Rectal smooth muscle tissue (tissue), 1 donor: Measurements from ENCODE around the gene RP2.

Experiments used
- H3K27ac ChIP-seq: one replicate; pipeline ENCODE4 v1.7.0; 2013; ENCODE audit warnings: low read depth, low read length, inconsistent platforms
- H3K27me3 ChIP-seq: one replicate; pipeline ENCODE4 v1.7.0; 2013; ENCODE audit warnings: low read length; ENCODE audit not compliant: control insufficient read depth, insufficient read depth
- H3K36me3 ChIP-seq: one replicate; pipeline ENCODE4 v1.7.0; 2013; ENCODE audit warnings: low read length; ENCODE audit not compliant: control insufficient read depth, insufficient read depth
- H3K4me1 ChIP-seq: one replicate; pipeline ENCODE4 v1.7.0; 2013; ENCODE audit warnings: low read length; ENCODE audit not compliant: control insufficient read depth, insufficient read depth
- H3K4me3 ChIP-seq: one replicate; pipeline ENCODE4 v1.7.0; 2013; ENCODE audit warnings: low read length
- H3K9ac ChIP-seq: one replicate; pipeline ENCODE4 v1.7.0; 2013; ENCODE audit warnings: low read length

RP2 gene

DNA sequence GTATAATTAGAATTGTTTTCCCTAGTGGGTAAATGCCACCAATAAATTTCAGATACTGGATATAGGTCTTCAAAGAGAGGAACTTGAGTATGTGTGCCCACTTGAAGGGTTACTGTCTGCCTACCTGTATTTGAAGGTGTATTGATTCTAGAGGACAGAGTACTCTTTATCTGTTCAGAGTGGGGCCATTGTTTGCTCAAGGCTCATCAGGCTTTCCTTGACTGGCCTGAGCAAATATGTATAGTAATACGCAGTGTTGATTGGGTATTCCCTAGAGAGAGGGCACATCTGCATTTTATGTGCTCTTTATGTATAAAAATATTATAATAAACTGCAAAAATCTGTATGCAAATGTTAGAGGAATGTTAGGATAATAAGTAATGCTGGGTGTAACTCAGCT is 23.7 kb downstream of the RP2 start:
- H3K27ac ChIP-seq = no peak overlapping the region
- H3K4me1 ChIP-seq = no peaks in the 10 kb centered on the region
- no peaks in the 10 kb centered on the region for H3K27me3 ChIP-seq
- H3K4me3 ChIP-seq = no peak overlapping the region
- H3K9ac ChIP-seq = no peak overlapping the region
- H3K36me3 ChIP-seq = no peaks in the 10 kb centered on the region

GRCh38 chrX:46863072-46863471 is 26.2 kb downstream of the RP2 start:
- H3K4me3 ChIP-seq = no peak overlapping the region
- no peaks in the 10 kb centered on the region for H3K4me1 ChIP-seq
- H3K27ac ChIP-seq = no peak overlapping the region
- H3K36me3 ChIP-seq = no peaks in the 10 kb centered on the region
- no peak overlapping the region for H3K9ac ChIP-seq
- H3K27me3 ChIP-seq = no peaks in the 10 kb centered on the region

DNA sequence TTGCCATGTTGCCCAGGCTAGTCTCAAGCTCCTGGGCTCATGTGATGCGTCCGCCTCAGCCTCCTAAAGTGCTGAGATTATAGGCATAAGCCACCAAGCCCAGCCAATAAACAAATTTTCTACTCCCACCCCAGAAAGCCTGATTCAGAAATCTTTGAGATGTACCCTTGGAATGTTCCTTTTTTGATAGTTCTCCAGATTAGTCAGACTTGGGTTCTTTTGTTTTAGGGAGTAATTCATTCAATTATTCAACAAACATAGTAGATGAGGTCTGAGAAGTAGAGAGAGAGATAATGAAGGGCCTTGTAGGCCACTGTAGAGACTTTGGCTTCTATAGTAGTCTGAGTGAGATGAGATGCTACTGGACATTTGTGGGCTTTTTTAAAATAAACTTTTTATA is 27.8 kb downstream of the RP2 start:
- no peak overlapping the region for H3K9ac ChIP-seq
- H3K36me3 ChIP-seq = no peaks in the 10 kb centered on the region
- H3K27me3 ChIP-seq = no peaks in the 10 kb centered on the region
- no peaks in the 10 kb centered on the region for H3K4me1 ChIP-seq
- no peak overlapping the region for H3K4me3 ChIP-seq
- H3K27ac ChIP-seq = no peak overlapping the region

- H3K4me3 ChIP-seq = no peak overlapping the region
- H3K9ac ChIP-seq = no peak overlapping the region
- no peaks in the 10 kb centered on the region for H3K36me3 ChIP-seq
- no peak overlapping the region for H3K27ac ChIP-seq
- no peaks in the 10 kb centered on the region for H3K4me1 ChIP-seq
- H3K27me3 ChIP-seq = no peaks in the 10 kb centered on the region
Measured at GRCh38 chrX:46865281-46865680, 28.4 kb downstream of the RP2 start.

GRCh38 chrX:46866726-46867125 is 29.9 kb downstream of the RP2 start:
- Histone ChIP-seq H3K27me3 (no peaks in the 10 kb centered on the region), H3K4me1 (no peaks in the 10 kb centered on the region), H3K27ac (no peak overlapping the region), H3K4me3 (no peak overlapping the region), H3K36me3 (no peaks in the 10 kb centered on the region), H3K9ac (no peak overlapping the region)

- Histone ChIP-seq H3K27me3 (no peaks in the 10 kb centered on the region), H3K27ac (no peak overlapping the region), H3K4me3 (no peak overlapping the region), H3K4me1 (no peaks in the 10 kb centered on the region), H3K36me3 (no peaks in the 10 kb centered on the region), H3K9ac (no peak overlapping the region)
Measured at GRCh38 chrX:46873746-46874145, 36.9 kb downstream of the RP2 start.

DNA sequence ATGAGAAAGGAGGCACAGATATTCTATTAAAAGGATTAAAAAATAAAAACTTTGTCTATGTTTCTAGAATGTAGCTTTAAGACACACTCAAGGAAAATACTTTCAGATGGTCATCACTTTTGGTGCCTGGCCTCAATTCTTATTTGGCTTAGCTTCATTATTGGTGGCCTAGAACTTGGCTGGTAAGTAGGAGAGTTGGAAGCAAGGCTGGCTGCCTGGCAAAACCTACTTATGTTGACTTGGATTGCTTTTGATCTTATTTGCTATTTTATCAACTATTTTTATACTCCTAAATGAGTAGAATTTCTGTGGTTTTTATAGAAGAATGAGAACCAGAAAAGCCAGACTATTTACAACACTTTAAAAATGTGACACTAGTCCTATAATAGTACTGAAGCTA is 40.1 kb downstream of the RP2 start:
- H3K4me3 ChIP-seq = no peak overlapping the region
- H3K9ac ChIP-seq = no peak overlapping the region
- no peaks in the 10 kb centered on the region for H3K36me3 ChIP-seq
- H3K27ac ChIP-seq = no peak overlapping the region
- no peaks in the 10 kb centered on the region for H3K4me1 ChIP-seq
- H3K27me3 ChIP-seq = no peaks in the 10 kb centered on the region

GRCh38 chrX:46882266-46882665 is 45.4 kb downstream of the RP2 start:
- Histone ChIP-seq H3K4me1 (no peaks in the 10 kb centered on the region), H3K36me3 (no peaks in the 10 kb centered on the region), H3K9ac (no peak overlapping the region), H3K27ac (no peak overlapping the region), H3K4me3 (no peak overlapping the region), H3K27me3 (no peaks in the 10 kb centered on the region)

GRCh38 chrX:46884799-46885198 is 48.0 kb downstream of the RP2 start:
- Histone ChIP-seq H3K4me1 (no peaks in the 10 kb centered on the region), H3K27me3 (no peaks in the 10 kb centered on the region), H3K36me3 (no peaks in the 10 kb centered on the region), H3K9ac (no peak overlapping the region), H3K27ac (no peak overlapping the region), H3K4me3 (no peak overlapping the region)

GRCh38 chrX:46898207-46898606 is 61.4 kb downstream of the RP2 start:
- no peaks in the 10 kb centered on the region for H3K4me1 ChIP-seq
- no peak overlapping the region for H3K9ac ChIP-seq
- H3K27ac ChIP-seq = no peak overlapping the region
- H3K27me3 ChIP-seq = no peaks in the 10 kb centered on the region
- no peaks in the 10 kb centered on the region for H3K36me3 ChIP-seq
- H3K4me3 ChIP-seq = no peak overlapping the region

GRCh38 chrX:46903458-46904242 is 66.8 kb downstream of the RP2 start:
- Histone ChIP-seq H3K4me3 (peak overlapping the region; percentile 56), H3K36me3 (no peaks in the 10 kb centered on the region), H3K4me1 (no peaks in the 10 kb centered on the region), H3K9ac (no peak overlapping the region), H3K27ac (no peak overlapping the region), H3K27me3 (no peaks in the 10 kb centered on the region)

GRCh38 chrX:46904626-46905025 is 67.8 kb downstream of the RP2 start:
- Histone ChIP-seq H3K4me3 (no peak overlapping the region), H3K27ac (no peak overlapping the region), H3K9ac (no peak overlapping the region), H3K36me3 (no peaks in the 10 kb centered on the region), H3K4me1 (no peaks in the 10 kb centered on the region), H3K27me3 (no peaks in the 10 kb centered on the region)

DNA sequence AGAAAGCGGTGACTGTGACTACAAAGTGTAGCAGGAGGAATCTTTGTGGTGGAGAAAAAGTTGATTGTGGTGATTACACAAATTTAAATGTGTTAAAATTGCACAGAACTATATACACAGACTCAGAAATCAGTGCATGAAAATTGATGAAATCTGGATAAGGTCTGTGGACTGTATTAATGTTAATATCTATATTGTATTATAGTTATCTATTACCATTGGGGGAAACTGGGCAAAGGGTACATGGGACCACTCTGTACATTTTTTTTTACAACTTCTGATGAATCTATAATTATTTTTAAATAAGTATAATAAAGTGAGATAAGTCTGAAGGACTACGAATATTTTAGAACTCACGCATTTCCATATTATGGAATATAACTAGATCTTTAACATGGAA is 73.6 kb downstream of the RP2 start:
- Histone ChIP-seq H3K4me3 (no peak overlapping the region), H3K9ac (no peak overlapping the region), H3K27ac (no peak overlapping the region), H3K36me3 (no peaks in the 10 kb centered on the region), H3K4me1 (no peaks in the 10 kb centered on the region), H3K27me3 (no peaks in the 10 kb centered on the region)
